C4-2B (cell line): ENCODE measurements around the gene ELAC2.
"Not testable (repeated sequence)": the region's sequence is repeated elsewhere in the genome, so short reads cannot be mapped to it uniquely, and the experiment has no call there.

Source experiments
- H3K27ac ChIP-seq: fragments of 450-650 bp; 2 replicates; pipeline ENCODE4 v1.5.1; 2017
- ZFX ChIP-seq: fragments of 450-650 bp; IDR thresholded peaks from 2 replicates; pipeline ENCODE4 v1.6.1; 2017
- TF ChIP-seq, protein P1 (sequence below): fragments of 450-650 bp; conservative IDR thresholded peaks from 2 replicates; pipeline ENCODE4 v1.5.1; 2017; ENCODE audit warnings: mild to moderate bottlenecking

The ELAC2 gene

DNA sequence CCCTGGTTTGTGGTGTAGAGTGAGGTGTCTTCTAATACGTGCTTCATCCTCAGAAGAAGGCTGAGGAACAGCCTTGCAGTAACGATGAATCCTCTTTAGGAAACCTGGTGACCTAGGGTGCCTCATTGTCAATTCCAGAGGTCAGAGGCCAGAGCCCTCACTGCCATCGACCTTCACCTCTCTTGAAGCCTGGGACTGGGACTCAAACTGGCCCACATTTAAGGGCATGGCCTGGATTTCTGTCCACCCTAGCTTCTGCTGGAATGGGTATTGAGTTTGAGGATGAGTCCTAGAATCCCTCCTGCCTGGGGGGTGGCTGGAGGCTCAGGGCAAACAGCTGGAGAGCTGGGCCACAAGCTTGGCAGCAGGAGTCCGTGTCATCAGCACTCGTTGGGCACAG lies 38.6 kb downstream of the ELAC2 start:
- no peak for TF ChIP-seq ZFX
- TF ChIP-seq, protein P1, sequence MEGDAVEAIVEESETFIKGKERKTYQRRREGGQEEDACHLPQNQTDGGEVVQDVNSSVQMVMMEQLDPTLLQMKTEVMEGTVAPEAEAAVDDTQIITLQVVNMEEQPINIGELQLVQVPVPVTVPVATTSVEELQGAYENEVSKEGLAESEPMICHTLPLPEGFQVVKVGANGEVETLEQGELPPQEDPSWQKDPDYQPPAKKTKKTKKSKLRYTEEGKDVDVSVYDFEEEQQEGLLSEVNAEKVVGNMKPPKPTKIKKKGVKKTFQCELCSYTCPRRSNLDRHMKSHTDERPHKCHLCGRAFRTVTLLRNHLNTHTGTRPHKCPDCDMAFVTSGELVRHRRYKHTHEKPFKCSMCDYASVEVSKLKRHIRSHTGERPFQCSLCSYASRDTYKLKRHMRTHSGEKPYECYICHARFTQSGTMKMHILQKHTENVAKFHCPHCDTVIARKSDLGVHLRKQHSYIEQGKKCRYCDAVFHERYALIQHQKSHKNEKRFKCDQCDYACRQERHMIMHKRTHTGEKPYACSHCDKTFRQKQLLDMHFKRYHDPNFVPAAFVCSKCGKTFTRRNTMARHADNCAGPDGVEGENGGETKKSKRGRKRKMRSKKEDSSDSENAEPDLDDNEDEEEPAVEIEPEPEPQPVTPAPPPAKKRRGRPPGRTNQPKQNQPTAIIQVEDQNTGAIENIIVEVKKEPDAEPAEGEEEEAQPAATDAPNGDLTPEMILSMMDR = no peak

DNA sequence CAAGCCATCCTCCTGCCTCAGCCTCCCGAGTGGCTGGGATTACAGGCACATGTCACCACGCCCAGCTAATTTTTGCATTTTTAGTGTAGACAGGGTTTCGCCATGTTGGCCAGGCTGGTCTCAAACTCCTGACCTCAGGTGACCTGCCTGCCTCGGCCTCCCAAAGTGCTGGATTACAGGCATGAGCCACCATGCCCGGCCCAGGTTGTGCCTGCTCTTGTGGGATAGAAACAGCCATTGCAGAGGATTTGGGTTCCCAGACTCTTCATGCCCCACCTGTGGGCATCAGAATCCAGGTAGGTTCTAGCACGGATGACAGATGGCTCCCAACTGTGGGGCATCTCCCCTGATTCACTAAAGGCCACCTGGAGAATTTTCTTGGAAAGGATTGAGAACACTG lies 39.0 kb downstream of the ELAC2 start:
- not testable (repeated sequence) for H3K27ac ChIP-seq

More for the DNA sequence above, 38.6 kb downstream of the ELAC2 start:
- no peak overlapping the region for H3K27ac ChIP-seq

DNA sequence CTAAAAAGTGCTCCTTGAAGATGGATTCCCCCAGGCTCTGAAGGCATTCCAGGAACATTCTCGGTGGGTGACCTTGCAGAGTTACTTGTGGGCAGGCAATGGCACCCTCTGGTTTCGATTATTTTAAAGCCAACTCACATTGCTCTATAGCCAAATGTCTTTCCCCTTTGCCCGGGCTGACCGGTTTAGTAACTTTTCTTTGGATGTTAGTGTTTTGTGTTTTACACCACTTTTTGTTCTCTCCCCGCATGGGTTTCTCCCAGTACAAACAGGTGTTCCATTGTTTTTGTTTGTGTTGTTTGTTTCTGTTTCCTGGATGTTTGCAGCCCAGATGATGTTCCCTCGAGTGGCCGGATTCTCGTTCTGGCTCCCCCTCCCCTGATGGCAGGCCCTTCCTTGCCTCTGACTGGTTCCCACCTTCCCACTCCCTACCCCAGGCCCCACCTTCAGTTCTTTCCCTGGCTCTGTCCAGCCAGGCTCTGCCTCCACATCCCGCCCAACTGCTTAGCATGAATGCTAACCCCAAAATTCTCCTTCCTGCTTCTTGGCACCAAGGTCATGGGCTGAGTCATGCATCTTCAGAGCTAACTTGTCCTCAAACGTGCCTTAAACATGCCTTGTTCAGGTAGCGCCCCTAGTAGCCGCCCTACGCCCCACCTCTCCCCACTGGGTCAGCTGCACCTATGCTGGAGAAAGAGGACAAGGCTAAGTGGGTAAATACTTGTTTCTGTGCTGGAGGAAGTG lies 40.6 kb downstream of the ELAC2 start:
- TF ChIP-seq, protein P1 = no peak
- H3K27ac ChIP-seq = no peak overlapping the region

DNA sequence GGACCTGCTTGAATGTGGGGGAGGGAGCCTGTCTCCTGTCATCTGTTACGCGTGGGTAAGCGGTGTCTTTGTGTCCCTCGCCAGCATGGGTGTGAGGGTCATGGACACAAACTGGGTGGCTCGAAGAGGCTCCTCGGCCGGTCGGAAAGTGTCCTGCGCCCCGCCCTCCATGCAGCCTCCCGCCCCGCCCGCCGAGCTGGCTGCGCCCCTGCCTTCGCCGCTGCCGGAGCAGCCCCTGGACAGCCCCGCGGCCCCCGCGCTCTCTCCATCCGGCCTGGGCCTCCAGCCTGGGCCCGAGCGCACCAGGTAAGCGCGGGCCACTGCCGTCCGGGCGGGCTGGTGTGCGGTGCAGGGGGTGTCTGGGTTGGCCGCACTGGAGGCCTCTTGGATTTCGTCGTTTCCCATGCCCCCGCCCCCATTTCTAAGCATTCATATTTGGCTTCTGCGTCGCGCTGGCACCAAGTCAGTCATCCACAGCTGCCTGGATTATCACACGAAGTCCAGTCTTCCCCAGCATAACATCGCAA lies 43.8 kb downstream of the ELAC2 start:
- no peak overlapping the region for H3K27ac ChIP-seq
- no peak for TF ChIP-seq ZFX
- TF ChIP-seq, protein P1 = no peak

DNA sequence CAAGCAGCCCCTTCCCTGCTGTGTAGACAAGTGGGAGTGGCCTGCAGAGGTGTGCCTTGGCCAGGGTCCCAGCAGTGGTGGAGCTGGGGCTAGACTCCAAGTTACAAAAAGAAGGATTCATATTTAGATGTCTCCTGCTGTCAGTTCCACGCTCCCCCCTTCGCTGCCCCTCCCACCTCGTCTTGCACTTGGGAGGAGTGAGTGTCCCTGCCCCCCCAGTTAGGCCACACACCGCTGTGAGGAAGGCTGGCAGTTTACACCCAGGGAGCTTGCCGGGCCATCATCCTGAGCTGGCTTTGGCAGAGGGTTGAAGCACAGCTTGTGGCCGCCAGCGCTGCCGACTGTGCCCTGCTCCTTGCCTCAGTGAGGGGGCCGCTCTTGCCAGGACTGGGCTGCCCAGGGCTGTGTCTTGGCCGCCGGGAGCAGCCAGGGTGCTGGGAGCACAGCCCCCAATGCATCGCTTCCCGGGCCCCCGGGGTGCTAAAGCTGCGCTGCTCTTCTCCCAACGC lies 44.3 kb downstream of the ELAC2 start:
- no peak for TF ChIP-seq ZFX
- TF ChIP-seq, protein P1 = no peak
- no peak overlapping the region for H3K27ac ChIP-seq

DNA sequence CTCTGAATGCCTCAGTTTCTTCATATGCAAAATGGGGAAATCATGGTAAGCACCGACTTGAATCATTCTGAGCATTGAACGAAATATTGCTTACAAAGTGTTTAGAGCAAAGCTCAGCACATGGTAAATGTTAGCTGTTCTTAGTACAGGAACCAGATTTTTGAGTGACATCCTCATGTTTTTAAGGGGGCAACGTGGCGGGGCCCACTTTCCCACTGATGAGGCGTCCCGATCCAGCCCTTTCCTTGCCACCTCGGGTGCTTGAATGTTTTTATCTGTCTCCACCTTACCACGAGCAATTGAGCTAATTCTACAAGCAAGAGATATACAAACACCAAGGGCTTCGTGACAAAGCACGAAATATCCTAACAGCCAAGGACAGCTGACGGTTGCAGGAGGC lies 49.9 kb downstream of the ELAC2 start:
- TF ChIP-seq, protein P1 = no peak
- TF ChIP-seq ZFX = no peak

DNA sequence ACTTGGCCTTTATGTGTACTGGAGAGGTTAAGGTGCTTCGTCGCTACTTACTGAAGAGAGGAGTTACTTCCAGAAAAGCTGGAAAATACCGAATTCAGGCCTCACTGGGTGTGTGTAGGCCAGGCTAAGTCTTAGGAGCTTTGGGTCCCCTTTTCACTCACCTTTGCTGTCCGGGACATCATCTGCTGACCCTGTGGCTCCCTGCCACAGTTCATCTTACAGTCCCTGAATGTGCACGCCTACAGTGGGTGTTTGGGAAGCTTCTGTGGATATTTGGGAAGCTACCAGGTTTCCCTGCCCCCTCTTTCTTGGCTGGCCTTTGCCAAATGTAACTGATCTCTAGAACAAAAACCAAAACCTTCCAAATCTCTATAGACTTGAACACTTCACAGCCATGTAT lies 51.4 kb downstream of the ELAC2 start:
- H3K27ac ChIP-seq = no peak overlapping the region
- no peak for TF ChIP-seq ZFX
- TF ChIP-seq, protein P1 = no peak

More for the DNA sequence above, 49.9 kb downstream of the ELAC2 start:
- H3K27ac ChIP-seq = no peak overlapping the region

DNA sequence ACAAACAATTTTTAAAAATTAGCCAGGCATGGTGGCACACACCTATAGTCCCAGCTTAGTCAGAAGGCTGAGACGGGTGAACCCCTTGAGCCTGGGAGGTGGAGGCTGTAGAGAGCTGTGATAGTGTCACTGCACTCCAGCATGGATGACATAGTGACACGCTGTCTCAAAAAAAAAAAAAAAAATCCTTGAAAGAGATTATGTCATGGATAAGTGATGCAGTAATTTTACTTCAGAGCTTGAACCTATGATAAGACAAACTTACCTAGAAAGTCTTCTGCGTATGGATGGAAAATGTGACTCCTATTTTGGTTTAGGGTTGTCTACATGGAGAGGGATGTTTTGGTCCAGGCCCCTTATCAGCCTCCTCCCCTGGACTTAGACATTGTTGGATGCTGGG lies 51.8 kb downstream of the ELAC2 start:
- TF ChIP-seq ZFX = no peak
- TF ChIP-seq, protein P1 = no peak
- H3K27ac ChIP-seq = no peak overlapping the region
